ENCODE results near the gene NADK2.

GRCh38 chr5:36206913-36207312 is 34.8 kb downstream of the NADK2 start:
- no peak for TF ChIP-seq CTCF (IDR thresholded peaks at IDR 0.05; ENCODE audit: low read depth, low read length)
- no peak for TF ChIP-seq EZH2phosphoT487 (IDR thresholded peaks at IDR 0.05; ENCODE audit: low read depth)

Data from OCI-LY3 (cell line).